Transverse colon (tissue), 4 donors: ENCODE results near the gene ABTB1. TPM values are rescaled to one million over a fixed set of nuclear protein-coding genes. Genes with fewer than 3 reads are reported as not detected.

Experiments
- DNase-seq: peaks from one replicate; pipeline ENCODE4 v3.0.0-alpha.2; 2019
- H3K27ac ChIP-seq, 4 donors: fragments of 200-600 bp; sonication (generic); 2 replicates each; pipeline ENCODE4 v1.5.1; 2016 to 2018; ENCODE audit warnings: inconsistent platforms in 4 of 4
- H3K27me3 ChIP-seq: fragments of 200-600 bp; sonication (generic); 2 replicates; pipeline ENCODE4 v1.5.1; 2017; ENCODE audit warnings: inconsistent platforms
- H3K36me3 ChIP-seq, 4 donors: fragments of 200-600 bp; sonication (generic); 2 replicates each; pipeline ENCODE4 v1.5.1; 2017 to 2019; ENCODE audit warnings: inconsistent platforms in 4 of 4
- H3K4me1 ChIP-seq, 4 donors: fragments of 200-600 bp; sonication (generic); 2 replicates each; pipeline ENCODE4 v1.5.1; 2017 to 2020; ENCODE audit warnings: inconsistent platforms in 4 of 4
- H3K4me3 ChIP-seq, 4 donors: fragments of 200-600 bp; sonication (generic); 1 replicate in 1 of 4; 2 replicates in 3 of 4; pipeline versions ENCODE4 v1.5.1 to v1.6.1; 2017 to 2019; ENCODE audit warnings: inconsistent platforms in 4 of 4
- H3K9me3 ChIP-seq, 2 donors: fragments of 200-600 bp; sonication (generic); 2 replicates each; pipeline ENCODE4 v1.5.1; 2017 to 2019; ENCODE audit warnings: inconsistent platforms in 2 of 2
- EP300 ChIP-seq: sonication (generic); formaldehyde crosslinking; IDR thresholded peaks from one replicate; pipeline ENCODE4 v1.6.1; 2017; ENCODE audit warnings: antibody characterized with exemption, low read depth
- POLR2A ChIP-seq: fragments of 450-650 bp; IDR thresholded peaks from one replicate; pipeline ENCODE4 v1.6.1; 2016; ENCODE audit warnings: antibody characterized with exemption, mild to moderate bottlenecking, moderate library complexity
- POLR2AphosphoS5 ChIP-seq, 3 donors: sonication (generic); formaldehyde crosslinking; IDR thresholded peaks; one replicate each; pipeline ENCODE4 v1.6.1; 2016; ENCODE audit warnings: antibody characterized with exemption in 3 of 3
- WGBS, 2 donors: methylation state at CpG; one replicate each; pipeline ENCODE4 v1.1.5; 2018; ENCODE audit warnings: low coverage in 1 of 2; 5-methylcytosine and 5-hydroxymethylcytosine counted together
- in situ Hi-C, 4 donors: fragments of 200-750 bp; cut with MboI; loops; one replicate each; pipeline versions ENCODE4 v1.15.0 to v1.15.1; 2017; ENCODE audit warnings: low sequenced_read_pairs in 3 of 4, low pct_ligation_motif_present in 1 of 4, low pct_unique_long_range_greater_than_20kb in 1 of 4
- intact Hi-C: fragments of 100-400 bp; cut with DNase I; formaldehyde crosslinking; loops from one replicate; pipeline ENCODE4 v1.15.1; 2023; ENCODE audit warnings: low total_unique reads
- total RNA-seq, 4 donors: library from RNA; depleted of rRNA; stranded (reverse); fragments of >200 nt; gene quantifications; one replicate each; pipeline ENCODE4 v1.1.0, GENCODE V29; 2016
- TF ChIP-seq, protein P1 (sequence below), 5 experiments: fragments of 200-600 bp in 3 of 5; fragments of 450-650 bp in 2 of 5; sonication (generic) in 3 of 5; IDR thresholded peaks; 1 replicate in 2 of 5; 2 replicates in 3 of 5; pipeline ENCODE4 v1.5.1; 2016 to 2017; ENCODE audit warnings: antibody characterized with exemption in 5 of 5, inconsistent platforms in 3 of 5, mild to moderate bottlenecking in 2 of 5, moderate library complexity in 1 of 5

Gene ABTB1
- total RNA-seq, 4 donors from 2014 or later = 29.6 to 80.4 (median 45.8) TPM

DNA sequence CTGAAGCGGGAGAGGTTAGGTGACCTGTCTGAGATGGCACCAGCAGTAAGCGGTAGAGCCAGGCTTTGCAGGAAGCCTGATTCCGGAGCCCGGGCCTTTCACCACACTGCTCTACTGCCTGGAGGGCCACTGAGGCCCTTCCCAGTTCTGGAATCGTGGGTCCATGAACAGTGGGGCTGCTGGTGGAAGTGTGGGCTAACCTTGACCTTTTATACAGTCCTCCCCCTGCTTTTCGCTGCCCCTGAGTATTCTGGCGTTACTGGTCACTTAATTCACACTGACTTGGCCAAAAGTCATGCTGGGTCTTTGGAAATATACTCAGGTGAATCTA is 2.6 kb upstream of the ABTB1 start:
- Histone ChIP-seq H3K4me3 (no peak overlapping the region), H3K9me3 (no peaks in the 10 kb centered on the region), H3K4me1 (peaks cover 8 to 23% (median 20%) of the 10 kb centered on the region in 4 donors), H3K36me3 (no peaks in the 10 kb centered on the region), H3K27ac (no peak overlapping the region), H3K27me3 (no peaks in the 10 kb centered on the region)
- in situ Hi-C loops (loop anchor here in 2 of 4 donors (25.0 kb wide), 2 partner anchors 167 to 292 kb away; no protein-coding TSS in a partner anchor), intact Hi-C loops (no loop called here)
- TF ChIP-seq, protein P1, sequence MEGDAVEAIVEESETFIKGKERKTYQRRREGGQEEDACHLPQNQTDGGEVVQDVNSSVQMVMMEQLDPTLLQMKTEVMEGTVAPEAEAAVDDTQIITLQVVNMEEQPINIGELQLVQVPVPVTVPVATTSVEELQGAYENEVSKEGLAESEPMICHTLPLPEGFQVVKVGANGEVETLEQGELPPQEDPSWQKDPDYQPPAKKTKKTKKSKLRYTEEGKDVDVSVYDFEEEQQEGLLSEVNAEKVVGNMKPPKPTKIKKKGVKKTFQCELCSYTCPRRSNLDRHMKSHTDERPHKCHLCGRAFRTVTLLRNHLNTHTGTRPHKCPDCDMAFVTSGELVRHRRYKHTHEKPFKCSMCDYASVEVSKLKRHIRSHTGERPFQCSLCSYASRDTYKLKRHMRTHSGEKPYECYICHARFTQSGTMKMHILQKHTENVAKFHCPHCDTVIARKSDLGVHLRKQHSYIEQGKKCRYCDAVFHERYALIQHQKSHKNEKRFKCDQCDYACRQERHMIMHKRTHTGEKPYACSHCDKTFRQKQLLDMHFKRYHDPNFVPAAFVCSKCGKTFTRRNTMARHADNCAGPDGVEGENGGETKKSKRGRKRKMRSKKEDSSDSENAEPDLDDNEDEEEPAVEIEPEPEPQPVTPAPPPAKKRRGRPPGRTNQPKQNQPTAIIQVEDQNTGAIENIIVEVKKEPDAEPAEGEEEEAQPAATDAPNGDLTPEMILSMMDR (IDR thresholded peaks at IDR 0.05) = no peak
- TF ChIP-seq POLR2A (no peak), EP300 (no peak), POLR2AphosphoS5 (IDR thresholded peaks at IDR 0.05) (no peak)
- WGBS, 2 donors = 89 to 96% methylated on average over 6 to 7 of the region's 7 CpGs
- no peak for DNase-seq

DNA sequence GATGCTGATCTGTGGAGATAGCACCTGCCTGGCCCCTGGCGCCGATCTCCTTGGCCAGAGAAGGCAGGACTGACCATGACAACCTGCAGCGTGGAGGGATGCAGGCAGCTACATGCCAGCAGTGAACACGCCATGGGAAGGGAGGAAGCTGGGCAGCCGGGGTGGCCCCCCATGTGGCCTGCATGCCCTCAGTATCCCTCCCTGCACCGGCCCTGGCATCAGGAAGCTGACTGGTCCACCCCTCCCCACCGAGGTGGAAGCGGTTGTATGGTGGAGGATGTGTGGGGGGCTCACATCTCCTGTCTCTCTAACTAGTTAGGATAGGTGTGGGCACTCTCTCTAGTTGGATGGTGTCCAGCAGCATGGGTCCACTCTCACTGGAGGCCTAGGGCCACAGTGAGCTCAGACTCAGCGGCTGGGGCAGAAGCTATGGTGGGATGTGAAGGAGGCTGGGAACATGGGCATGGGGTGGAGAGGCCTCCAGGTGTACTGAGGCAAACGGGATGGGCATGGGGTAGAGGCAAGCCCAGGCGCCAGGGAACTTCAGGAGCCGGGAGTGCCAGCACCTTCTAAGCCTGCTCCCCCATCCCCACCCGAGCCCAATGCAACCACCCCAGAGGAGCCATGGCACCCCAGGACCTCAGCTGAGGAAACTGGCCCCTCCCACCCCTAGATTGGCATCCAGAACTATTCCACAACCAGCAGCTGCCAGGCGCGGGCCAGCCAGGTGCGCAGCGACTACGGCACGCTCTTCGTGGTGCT is 1.8 kb upstream of the ABTB1 start:
- no peaks in the 10 kb centered on the region for H3K27me3 ChIP-seq
- TF ChIP-seq POLR2A (no peak), POLR2AphosphoS5 (IDR thresholded peaks at IDR 0.05) (no peak)
- TF ChIP-seq, protein P1 (IDR thresholded peaks at IDR 0.05) = no peak
- in situ Hi-C loops = loop anchor here in 2 of 4 donors (25.0 kb wide), 2 partner anchors 166 to 291 kb away; no protein-coding TSS in a partner anchor
- no peak for DNase-seq
- H3K4me1 ChIP-seq = peaks cover 8 to 29% (median 23%) of the 10 kb centered on the region in 4 donors
- no peak overlapping the region for H3K4me3 ChIP-seq
- H3K36me3 ChIP-seq = no peaks in the 10 kb centered on the region
- no peaks in the 10 kb centered on the region for H3K9me3 ChIP-seq
- 96% methylated on average over 19 of the region's 20 CpGs; no CpG with 5 or more reads in 1 of the 2 donors for WGBS, 2 donors
- H3K27ac ChIP-seq = no peak overlapping the region
- intact Hi-C loops = no loop called here

DNA sequence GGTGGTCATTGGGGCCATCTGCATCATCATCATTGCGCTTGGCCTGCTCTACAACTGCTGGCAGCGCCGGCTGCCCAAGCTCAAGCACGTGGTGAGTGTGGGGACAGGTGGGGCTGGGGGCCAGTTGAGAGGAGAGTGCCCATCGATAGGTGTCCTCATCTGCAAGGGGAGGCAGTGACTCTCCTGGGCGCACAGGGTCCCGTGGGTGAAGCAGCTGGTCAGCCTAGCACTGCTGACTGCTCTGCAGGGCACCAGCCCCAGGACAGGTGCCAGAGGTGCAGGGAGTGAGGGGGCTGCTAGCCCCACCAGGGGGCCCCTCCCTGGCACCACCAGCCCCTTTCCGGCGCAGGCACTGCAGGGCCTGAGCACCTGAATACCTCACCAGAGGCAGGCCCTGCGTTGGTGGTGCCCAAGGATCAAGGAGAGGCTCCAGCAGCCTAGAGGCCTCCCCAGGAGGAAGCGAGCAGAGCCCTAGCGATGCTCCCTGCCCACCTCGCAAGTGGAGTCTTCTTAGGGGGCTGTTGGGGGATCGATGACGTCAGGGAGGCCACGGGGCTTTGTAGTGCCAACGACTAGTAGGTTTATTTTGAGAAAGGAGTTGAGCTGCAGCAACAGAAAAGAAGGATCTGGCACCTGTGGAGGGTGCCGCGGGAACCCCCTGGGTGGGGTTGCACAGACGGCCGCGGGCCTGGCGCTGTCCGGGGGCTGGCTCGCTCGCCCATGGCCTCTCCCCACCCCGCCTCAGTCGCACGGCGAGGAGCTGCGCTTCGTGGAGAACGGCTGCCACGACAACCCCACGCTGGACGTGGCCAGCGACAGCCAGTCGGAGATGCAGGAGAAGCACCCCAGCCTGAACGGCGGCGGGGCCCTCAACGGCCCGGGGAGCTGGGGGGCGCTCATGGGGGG is 976 bp upstream of the ABTB1 start:
- in situ Hi-C loops (loop anchor here in 2 of 4 donors (25.0 kb wide), 2 partner anchors 166 to 291 kb away; no protein-coding TSS in a partner anchor), intact Hi-C loops (no loop called here)
- no peaks in the 10 kb centered on the region for H3K27me3 ChIP-seq
- peaks cover 8 to 29% (median 23%) of the 10 kb centered on the region in 4 donors for H3K4me1 ChIP-seq
- peak overlapping the region; percentile 90 to 98 (median 92) for H3K27ac ChIP-seq
- peak overlapping the region; percentile 83 to 98 (median 97) for H3K4me3 ChIP-seq
- no peaks in the 10 kb centered on the region for H3K9me3 ChIP-seq
- no peak for TF ChIP-seq EP300
- TF ChIP-seq, protein P1 (IDR thresholded peaks at IDR 0.05) = no peak
- no peak for DNase-seq
- 44% methylated on average over 19 of the region's 44 CpGs; no CpG with 5 or more reads in 1 of the 2 donors for WGBS, 2 donors
- no peaks in the 10 kb centered on the region for H3K36me3 ChIP-seq
